Umbilical cord (tissue), 2 donors: ENCODE measurements around the gene BCR. TPM values are rescaled to one million over a fixed set of nuclear protein-coding genes. Genes with fewer than 3 reads are reported as not detected.

Experiments used
- DNase-seq: peaks from one replicate; pipeline ENCODE4 v3.0.0-alpha.2; 2015; ENCODE audit warnings: low spot score
- total RNA-seq: library from RNA; depleted of rRNA; stranded (reverse); fragments of >200 nt; gene quantifications from one replicate; pipeline ENCODE4 v1.2.3, GENCODE V29; 2014; ENCODE audit warnings: low replicate concordance; ENCODE audit not compliant: insufficient read depth

The BCR gene
- total RNA-seq, 1 donor from 2014 or later, result 27.0 TPM

DNA sequence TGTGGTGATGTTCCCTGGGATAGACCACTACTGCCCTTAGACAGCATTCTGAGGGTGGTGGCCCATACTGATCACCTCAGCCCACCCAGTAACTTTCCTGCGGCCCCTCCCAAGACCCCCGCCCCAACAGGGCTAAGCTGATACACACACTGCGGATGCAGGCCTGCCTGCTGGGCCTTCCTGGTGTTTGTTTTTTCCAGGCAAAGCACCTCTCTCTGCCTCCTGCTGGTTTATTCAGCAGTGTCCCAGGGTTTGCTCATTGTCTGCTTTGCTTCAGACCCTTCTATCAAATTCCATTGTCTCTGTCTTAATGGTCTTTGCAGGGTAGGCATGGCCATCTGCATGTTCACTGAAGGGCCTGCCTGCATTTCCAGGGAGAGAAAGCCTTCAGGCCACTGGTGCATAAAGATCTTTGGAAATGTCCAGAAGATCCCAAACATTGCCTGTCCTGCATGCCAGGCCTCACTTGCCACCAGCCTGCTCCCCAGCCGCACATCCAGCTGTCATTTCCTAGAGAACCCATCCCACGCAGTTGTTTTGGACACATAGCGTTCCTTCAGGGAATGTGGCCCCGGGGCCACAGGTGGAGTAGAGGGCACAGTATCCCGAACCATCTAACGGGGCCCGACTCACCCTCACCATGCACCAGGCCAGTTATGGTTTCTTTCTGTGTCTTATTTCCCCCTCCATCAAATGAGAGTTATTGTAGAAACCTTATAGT is 50.2 kb downstream of the BCR start:
- no peak for DNase-seq

GRCh38 chr22:23231471-23232093 is 51.3 kb downstream of the BCR start:
- no peak for DNase-seq

GRCh38 chr22:23232094-23232905 is 52.0 kb downstream of the BCR start:
- DNase-seq, result no peak

GRCh38 chr22:23233084-23233531 is 52.8 kb downstream of the BCR start:
- DNase-seq, result peak; percentile 72

- DNase-seq, result peak; percentile 53
These were observed 53.6 kb downstream of the BCR start for GRCh38 chr22:23233752-23234408.

DNA sequence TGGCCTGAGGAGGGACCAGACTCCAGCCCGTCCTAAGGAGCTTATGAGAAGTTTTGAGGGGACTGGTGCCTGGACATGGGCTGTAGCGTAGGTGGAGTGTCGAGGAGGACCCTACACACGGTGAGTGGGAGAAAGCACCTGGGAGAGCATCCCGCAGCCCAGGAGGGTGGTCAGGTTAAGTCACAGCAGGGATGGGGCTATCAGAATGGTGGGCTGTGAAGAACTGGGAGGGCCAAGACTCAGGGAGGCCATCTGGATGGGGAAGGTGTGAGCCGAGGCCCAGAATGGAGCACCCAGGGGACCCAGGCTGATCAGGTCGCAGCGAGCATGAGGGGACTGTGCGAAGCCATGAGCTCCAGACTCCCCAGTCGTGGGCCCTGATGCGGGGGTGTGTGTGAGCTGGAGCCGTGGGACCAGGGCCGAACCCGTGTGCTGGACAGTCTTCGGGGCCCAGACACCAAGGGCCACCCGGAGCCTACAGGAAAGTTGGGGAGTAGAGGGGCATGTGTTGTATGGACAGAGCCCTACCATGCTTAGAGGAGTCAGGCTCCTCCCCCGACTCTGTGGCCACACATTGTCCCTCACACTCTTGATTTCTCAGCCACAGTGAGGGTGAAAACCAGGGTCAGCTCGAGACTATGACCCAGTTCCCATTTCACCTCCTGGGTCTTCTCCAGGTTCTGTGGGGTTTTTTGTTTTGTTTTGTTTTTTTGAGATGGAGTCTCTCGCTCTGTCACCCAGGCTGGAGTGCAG is 54.3 kb downstream of the BCR start:
- no peak for DNase-seq

- no peak for DNase-seq
These were observed 55.1 kb downstream of the BCR start for GRCh38 chr22:23235425-23235824.

GRCh38 chr22:23236026-23236425 is 55.7 kb downstream of the BCR start:
- DNase-seq, result no peak

GRCh38 chr22:23236440-23237184 is 56.3 kb downstream of the BCR start:
- DNase-seq, result no peak

GRCh38 chr22:23237201-23237798 is 57.0 kb downstream of the BCR start:
- DNase-seq, result no peak

DNA sequence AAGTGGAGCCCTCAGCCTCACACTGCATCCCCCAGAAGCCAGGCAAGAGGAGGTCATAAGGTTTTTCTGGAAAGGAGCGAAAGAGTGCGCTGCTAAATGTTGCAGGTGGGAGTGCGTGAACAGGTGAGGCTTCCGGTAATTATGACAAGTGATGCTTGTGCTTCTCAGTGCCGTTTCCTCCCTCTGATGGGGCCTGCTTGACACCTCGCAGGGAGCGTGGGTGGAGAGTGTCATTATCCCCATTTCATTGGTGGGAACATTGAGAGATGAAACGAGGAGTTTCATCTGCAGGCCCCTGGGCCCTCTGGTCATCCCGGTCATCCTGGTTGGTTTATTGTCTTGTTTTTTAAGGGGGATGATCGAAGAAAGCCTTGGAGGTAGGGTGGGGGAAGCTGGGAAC is 57.5 kb downstream of the BCR start:
- no peak for DNase-seq

DNA sequence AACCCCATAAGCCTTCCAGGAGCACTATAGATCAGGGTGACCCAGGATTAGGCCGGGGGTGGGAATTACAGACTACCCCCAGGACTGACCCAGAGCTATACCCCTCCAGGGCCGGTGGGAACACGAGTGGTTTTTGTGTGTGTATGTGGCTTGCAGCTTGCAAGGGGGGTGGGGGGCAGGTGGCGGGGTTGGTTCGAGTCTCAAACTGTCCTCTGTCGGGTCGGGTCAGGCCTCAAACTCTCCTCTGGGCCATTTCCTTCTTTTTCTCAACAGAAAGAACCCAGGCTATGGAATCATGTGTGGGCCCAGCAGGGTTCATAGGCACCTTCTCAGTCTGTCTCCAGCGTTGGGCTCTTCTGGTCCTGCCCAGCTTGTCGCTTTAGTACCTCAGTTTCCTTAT is 58.4 kb downstream of the BCR start:
- no peak for DNase-seq

- no peak for DNase-seq
These were observed 59.1 kb downstream of the BCR start for GRCh38 chr22:23239429-23239828.

- no peak for DNase-seq
These were observed 60.5 kb downstream of the BCR start for GRCh38 chr22:23240639-23241389.

- no peak for DNase-seq
These were observed 61.5 kb downstream of the BCR start for GRCh38 chr22:23241562-23242472.

GRCh38 chr22:23242473-23243001 is 62.2 kb downstream of the BCR start:
- DNase-seq, result peak; percentile 84

- DNase-seq, result no peak
These were observed 62.8 kb downstream of the BCR start for GRCh38 chr22:23243006-23243573.
